Right lobe of liver (tissue), 4 donors: Measurements from ENCODE around the gene ANXA4.

Experiments
- POLR2A ChIP-seq: fragments of 450-650 bp; IDR thresholded peaks from one replicate; pipeline ENCODE4 v1.6.1; 2017; ENCODE audit warnings: antibody characterized with exemption, mild to moderate bottlenecking
- TF ChIP-seq, protein P1 (sequence below), 4 donors: fragments of 200-600 bp in 3 of 4; fragments of 450-650 bp in 1 of 4; IDR thresholded peaks; one replicate each; pipeline versions ENCODE4 v1.5.1 to v1.8.0; 2016 to 2022; ENCODE audit warnings: antibody characterized with exemption in 4 of 4, mild to moderate bottlenecking in 2 of 4
- donor health status: DM: no; HTN: no; CAD: no.
- donor health status: DM: no; HTN: no; CAD: no.
- donor health status: DM: no; HTN: yes; CAD: no.

DNA sequence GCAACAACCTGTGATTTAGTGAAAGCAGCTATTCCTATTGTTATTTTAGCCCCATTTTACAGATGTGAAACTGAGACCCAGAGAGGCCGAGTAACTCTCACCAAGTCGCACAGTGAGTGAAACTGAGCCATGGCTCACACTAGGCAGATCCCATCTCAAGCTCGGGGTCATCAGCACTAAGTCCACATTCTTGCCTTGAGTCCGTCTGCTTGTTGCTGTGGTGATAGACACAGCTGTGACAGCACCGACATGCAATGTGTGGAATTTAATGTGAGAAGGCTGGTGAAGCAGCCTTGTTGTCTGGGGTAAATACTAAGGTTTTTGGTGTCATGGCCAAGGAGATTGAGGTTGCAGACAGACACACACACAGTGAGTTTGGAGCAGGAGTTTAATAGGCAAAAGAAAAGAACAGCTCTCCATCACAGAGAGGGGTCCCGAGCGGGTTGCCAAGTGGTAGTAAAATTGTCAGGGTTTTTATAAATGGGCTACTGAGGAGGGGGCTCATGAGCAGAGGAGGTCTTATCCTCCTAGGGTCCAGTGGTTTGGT lies 47.3 kb downstream of the ANXA4 start:
- TF ChIP-seq POLR2A = no peak
- TF ChIP-seq, protein P1, sequence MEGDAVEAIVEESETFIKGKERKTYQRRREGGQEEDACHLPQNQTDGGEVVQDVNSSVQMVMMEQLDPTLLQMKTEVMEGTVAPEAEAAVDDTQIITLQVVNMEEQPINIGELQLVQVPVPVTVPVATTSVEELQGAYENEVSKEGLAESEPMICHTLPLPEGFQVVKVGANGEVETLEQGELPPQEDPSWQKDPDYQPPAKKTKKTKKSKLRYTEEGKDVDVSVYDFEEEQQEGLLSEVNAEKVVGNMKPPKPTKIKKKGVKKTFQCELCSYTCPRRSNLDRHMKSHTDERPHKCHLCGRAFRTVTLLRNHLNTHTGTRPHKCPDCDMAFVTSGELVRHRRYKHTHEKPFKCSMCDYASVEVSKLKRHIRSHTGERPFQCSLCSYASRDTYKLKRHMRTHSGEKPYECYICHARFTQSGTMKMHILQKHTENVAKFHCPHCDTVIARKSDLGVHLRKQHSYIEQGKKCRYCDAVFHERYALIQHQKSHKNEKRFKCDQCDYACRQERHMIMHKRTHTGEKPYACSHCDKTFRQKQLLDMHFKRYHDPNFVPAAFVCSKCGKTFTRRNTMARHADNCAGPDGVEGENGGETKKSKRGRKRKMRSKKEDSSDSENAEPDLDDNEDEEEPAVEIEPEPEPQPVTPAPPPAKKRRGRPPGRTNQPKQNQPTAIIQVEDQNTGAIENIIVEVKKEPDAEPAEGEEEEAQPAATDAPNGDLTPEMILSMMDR (IDR thresholded peaks at IDR 0.05) = no peak
